ENCODE data around the gene BLID.

GRCh38 chr11:122085264-122085663, 30.8 kb downstream of the BLID start:
- TF ChIP-seq CTCF (conservative IDR thresholded peaks at IDR 0.05; ENCODE audit: low read depth, low read length) (no peak), CEBPB (IDR thresholded peaks at IDR 0.05; ENCODE audit: low read depth, low read length) (peak; percentile 67)
